ENCODE data around the gene TGFB3. TPM values are rescaled to one million over a fixed set of nuclear protein-coding genes. Genes with fewer than 3 reads are reported as not detected.

The TGFB3 gene
- total RNA-seq, 1 experiment from 2014 or later, result 1.6 TPM

- no peaks in the 10 kb centered on the region for H3K79me2 ChIP-seq (ENCODE audit: insufficient read depth, low read length)
- no peak overlapping the region for H3K9ac ChIP-seq (ENCODE audit: low read length)
- CTCF ChIA-PET, result interaction anchor here (0.6 to 3.3 kb wide), 7 partner anchors 70 to 268 kb away, joined by 3 to 31 read pairs (median 6); no protein-coding TSS in a partner anchor
- RAD21 ChIA-PET (ENCODE audit: low non-redundant PET in 1 of 2, low total read pairs in 2 of 2, uncharacterized antibody in 2 of 2, unreplicated experiment in 2 of 2), result interaction anchor here (0.6 to 1.7 kb wide), 2 partner anchors 72 to 268 kb away, joined by 3 to 6 read pairs; no protein-coding TSS in a partner anchor
- no peaks in the 10 kb centered on the region for H3K9me3 ChIP-seq (ENCODE audit: control insufficient read depth in 1 of 2, insufficient read depth in 1 of 2, low read depth in 1 of 2, low read length in 2 of 2)
- POLR2A ChIA-PET, result no interaction called here
- no peaks in the 10 kb centered on the region for H3K27me3 ChIP-seq (ENCODE audit: insufficient read depth, low read length)
- DNase-seq (ENCODE audit: low read depth, low spot score) (no peak), ATAC-seq (no peak)
- no peak overlapping the region for H3K4me2 ChIP-seq (ENCODE audit: low read length)
- no peaks in the 10 kb centered on the region for H3K36me3 ChIP-seq (ENCODE audit: control insufficient read depth in 1 of 2, insufficient read depth in 2 of 2, low read length in 2 of 2)
- intact Hi-C loops (cut with micrococcal nuclease), result loop anchor here (2.0 kb wide), 1 partner anchor 70 kb away; no protein-coding TSS in a partner anchor
- H3K4me3 ChIP-seq (replicated peaks in 1 of 2; ENCODE audit: low read depth in 1 of 2, low read length in 2 of 2), result no peak overlapping the region
- H3K4me1 ChIP-seq (ENCODE audit: control insufficient read depth in 1 of 2, insufficient read depth in 2 of 2, low read length in 2 of 2), result peaks cover 6 to 9% of the 10 kb centered on the region in 2 experiments
- H2AFZ ChIP-seq (ENCODE audit: low read depth, low read length, poor library complexity, severe bottlenecking), result no peak overlapping the region
- TF ChIP-seq RAD21 (IDR thresholded peaks at IDR 0.05; ENCODE audit: low read depth), result peak; percentile 52
- TF ChIP-seq ZFX (IDR thresholded peaks at IDR 0.05), result no peak
- peak in 1 of 3 experiments; percentile 23; a peak in 1 of 6 replicates for TF ChIP-seq CTCF (IDR thresholded peaks at IDR 0.05 in 2 of 3, conservative IDR thresholded peaks at IDR 0.05 in 1 of 3; ENCODE audit: borderline replicate concordance in 1 of 3, insufficient read depth in 1 of 3, low read depth in 2 of 3, low read length in 2 of 3)
- no TSS peak for BruUV-seq (replicated peaks)
- no peaks in the 10 kb centered on the region for H3K9me2 ChIP-seq (ENCODE audit: insufficient read depth)
- no peaks in the 10 kb centered on the region for H4K20me1 ChIP-seq (ENCODE audit: insufficient read depth)
- H3K27ac ChIP-seq (ENCODE audit: low read depth, low read length), result no peak overlapping the region
Observed at GRCh38 chr14:75976826-75977581, 4.8 kb downstream of the TGFB3 start.

GRCh38 chr14:75972801-75973421 is 8.9 kb downstream of the TGFB3 start:
- no peak for TF ChIP-seq SRF (IDR thresholded peaks at IDR 0.05; ENCODE audit: low read depth)
- TF ChIP-seq REST (IDR thresholded peaks at IDR 0.05; ENCODE audit: low read depth), result no peak
- TF ChIP-seq ATF3 (IDR thresholded peaks at IDR 0.05), result no peak
- TF ChIP-seq POLR2A (IDR thresholded peaks at IDR 0.05; ENCODE audit: borderline replicate concordance, extremely low read depth, insufficient read depth, insufficient read length), result no peak
- TF ChIP-seq CBX3 (IDR thresholded peaks at IDR 0.05; ENCODE audit: low read depth), result no peak
- TF ChIP-seq JUND (IDR thresholded peaks at IDR 0.05), result no peak
- TF ChIP-seq YY1 (IDR thresholded peaks at IDR 0.05; ENCODE audit: extremely low read depth, insufficient replicate concordance, low read depth, low read length), result no peak
- TF ChIP-seq SP1 (IDR thresholded peaks at IDR 0.05; ENCODE audit: low read depth), result no peak
- TF ChIP-seq POLR2AphosphoS5 (IDR thresholded peaks at IDR 0.05; ENCODE audit: low read depth, low read length), result no peak
- Histone ChIP-seq H3K9me2 (ENCODE audit: insufficient read depth) (no peaks in the 10 kb centered on the region), H3K27me3 (ENCODE audit: insufficient read depth, low read length) (no peaks in the 10 kb centered on the region), H3K36me3 (ENCODE audit: control insufficient read depth in 1 of 2, insufficient read depth in 2 of 2, low read length in 2 of 2) (no peaks in the 10 kb centered on the region), H2AFZ (ENCODE audit: low read depth, low read length, poor library complexity, severe bottlenecking) (no peak overlapping the region), H3K9ac (ENCODE audit: low read length) (no peak overlapping the region), H4K20me1 (ENCODE audit: insufficient read depth) (no peaks in the 10 kb centered on the region), H3K4me2 (ENCODE audit: low read length) (no peak overlapping the region), H3K4me1 (ENCODE audit: control insufficient read depth in 1 of 2, insufficient read depth in 2 of 2, low read length in 2 of 2) (peaks cover 0 to 4% of the 10 kb centered on the region in 2 experiments; a peak in 1 of 4 replicates), H3K79me2 (ENCODE audit: insufficient read depth, low read length) (no peaks in the 10 kb centered on the region), H3K27ac (ENCODE audit: low read depth, low read length) (no peak overlapping the region), H3K4me3 (replicated peaks in 1 of 2; ENCODE audit: low read depth in 1 of 2, low read length in 2 of 2) (no peak overlapping the region), H3K9me3 (ENCODE audit: control insufficient read depth in 1 of 2, insufficient read depth in 1 of 2, low read depth in 1 of 2, low read length in 2 of 2) (no peaks in the 10 kb centered on the region)
- ATAC-seq (no peak), DNase-seq (ENCODE audit: low read depth, low spot score) (no peak)
- BruUV-seq (replicated peaks), result no TSS peak
- ChIA-PET CTCF (interaction anchor here (1.0 to 2.3 kb wide), 3 partner anchors 9 to 264 kb away, joined by 5 to 9 read pairs (median 5); partner anchors contain the start of gene TGFB3), RAD21 (ENCODE audit: low non-redundant PET in 1 of 2, low total read pairs in 2 of 2, uncharacterized antibody in 2 of 2, unreplicated experiment in 2 of 2) (no interaction called here), POLR2A (no interaction called here)
- intact Hi-C loops (cut with micrococcal nuclease), result no loop called here
